Stimulated activated CD4-positive, alpha-beta T cell treated with anti-CD3 and anti-CD28 coated beads, Interleukin-12 subunit alpha, Interleukin-12 subunit beta, amount 100 ng/mL, for 24 hours (primary cell): ENCODE measurements around the gene PCYOX1L.

ENCODE experiments used
- DNase-seq, 2 experiments: peaks; one replicate each; pipeline ENCODE4 v3.0.0-alpha.2; 2020; ENCODE audit warnings: low read depth in 2 of 2

The PCYOX1L gene

GRCh38 chr5:149407323-149408251 is 49.7 kb downstream of the PCYOX1L start:
- no peak for DNase-seq

DNA sequence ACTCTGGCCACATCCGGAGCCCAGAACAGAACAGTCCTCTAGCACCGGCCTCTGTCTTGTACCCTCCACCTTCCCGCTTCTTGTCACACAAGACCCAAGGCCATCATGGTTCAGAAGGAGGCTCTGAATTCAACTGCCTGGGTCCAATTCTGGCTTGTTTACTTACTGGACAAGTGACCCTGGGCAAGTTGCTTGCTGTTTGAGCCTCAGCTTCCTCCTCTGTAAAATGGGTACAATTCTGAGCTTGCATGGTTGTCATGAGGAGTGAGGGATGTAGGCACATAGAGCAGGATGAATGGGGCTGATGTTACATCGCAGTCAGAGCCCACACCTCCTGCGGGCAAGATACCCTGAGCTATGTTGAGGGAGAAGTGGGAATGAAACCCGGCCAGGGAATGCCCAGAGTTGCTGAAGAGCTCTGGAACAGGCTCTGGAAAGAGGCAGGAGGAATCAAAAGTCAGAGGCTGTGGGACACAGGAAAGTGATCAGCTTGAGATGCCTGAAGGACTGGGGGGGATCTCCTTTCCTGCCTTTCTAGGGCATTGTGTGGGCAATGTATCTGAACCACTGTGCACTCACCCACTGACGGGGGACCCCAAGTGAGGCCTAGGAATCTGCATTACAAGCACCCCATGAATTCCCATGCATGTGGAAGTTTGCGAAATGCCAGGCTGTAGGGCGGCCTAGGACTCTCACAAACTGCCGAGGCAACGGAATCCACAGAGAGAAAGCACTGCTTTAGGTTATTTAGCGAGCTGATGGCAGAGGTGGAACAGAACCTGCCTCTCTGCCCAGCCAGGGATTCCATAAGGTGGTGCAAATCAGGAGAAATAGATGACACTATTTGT is 50.6 kb downstream of the PCYOX1L start:
- DNase-seq: no peak

DNA sequence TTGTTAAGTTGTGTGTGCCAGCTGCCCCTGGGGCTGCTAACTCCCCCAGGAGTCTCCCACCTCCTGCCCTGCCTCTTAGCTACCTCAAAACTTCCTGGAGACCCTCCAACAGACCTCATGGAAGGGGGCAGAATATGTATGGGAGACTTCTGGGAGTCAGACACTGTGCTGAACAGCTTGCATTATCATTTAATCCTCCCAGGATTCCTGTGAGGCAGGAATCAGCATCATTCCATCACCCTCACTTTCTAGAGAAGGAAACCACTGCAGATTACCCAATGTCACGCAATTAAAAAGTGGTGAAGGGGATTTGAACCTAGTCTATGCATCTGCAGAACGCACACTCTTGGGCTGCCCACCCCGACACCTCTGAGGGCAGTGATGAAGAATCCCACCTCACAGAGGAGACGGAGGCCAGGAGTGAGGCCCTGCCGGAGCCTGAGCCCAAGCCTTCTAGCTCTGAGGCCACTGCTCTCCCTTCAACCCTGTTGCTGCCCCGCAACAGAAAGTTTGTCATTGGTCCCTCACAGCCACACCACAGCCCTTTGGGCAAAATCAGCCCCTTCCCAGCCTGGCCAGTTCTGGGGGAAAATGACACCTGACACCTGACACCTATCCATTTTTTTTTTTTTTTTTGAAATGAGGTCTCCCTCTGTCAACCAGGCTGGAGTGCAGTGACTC is 51.6 kb downstream of the PCYOX1L start:
- DNase-seq: no peak

GRCh38 chr5:149410071-149410470 is 52.2 kb downstream of the PCYOX1L start:
- DNase-seq: no peak

GRCh38 chr5:149410721-149411432 is 53.0 kb downstream of the PCYOX1L start:
- DNase-seq: no peak

DNA sequence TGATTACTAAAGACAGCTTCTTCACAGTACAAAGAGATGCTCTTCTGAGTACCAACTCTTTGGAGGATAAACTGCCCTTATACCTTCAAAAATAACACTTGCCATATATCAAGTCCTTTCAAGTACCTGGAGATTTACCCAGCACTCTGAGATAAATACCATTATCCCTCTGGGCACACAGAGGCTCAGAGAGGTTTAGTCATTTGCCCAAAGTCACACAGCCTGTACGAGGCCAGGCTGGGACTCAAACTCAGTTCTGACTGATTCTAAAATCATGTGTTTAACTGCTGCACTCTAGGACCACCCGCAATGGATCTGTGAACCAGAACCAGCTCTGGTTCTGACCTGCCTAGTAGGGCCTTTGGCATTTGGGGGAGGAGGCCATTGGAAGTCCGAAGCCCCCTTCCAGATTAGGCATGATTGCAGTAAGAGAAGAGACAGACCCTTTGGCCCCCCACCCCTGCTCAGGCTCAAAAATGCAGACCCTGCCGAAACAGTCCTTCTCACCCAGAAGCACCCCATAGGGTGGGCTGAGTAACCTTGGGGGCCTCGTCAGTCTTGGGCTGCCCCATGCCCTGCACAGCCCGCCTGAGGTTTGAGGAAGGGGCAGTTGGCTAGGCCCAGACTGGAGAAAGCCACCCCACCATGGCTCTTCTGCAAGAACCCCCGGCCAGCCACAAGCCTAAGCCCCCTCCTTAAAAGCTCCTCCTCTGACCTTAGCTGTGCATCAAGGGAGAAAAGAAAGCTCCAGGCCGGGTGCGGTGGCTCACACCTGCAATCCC is 54.1 kb downstream of the PCYOX1L start:
- DNase-seq: no peak

- no peak for DNase-seq
Observed at GRCh38 chr5:149412783-149413476, 55.1 kb downstream of the PCYOX1L start.

DNA sequence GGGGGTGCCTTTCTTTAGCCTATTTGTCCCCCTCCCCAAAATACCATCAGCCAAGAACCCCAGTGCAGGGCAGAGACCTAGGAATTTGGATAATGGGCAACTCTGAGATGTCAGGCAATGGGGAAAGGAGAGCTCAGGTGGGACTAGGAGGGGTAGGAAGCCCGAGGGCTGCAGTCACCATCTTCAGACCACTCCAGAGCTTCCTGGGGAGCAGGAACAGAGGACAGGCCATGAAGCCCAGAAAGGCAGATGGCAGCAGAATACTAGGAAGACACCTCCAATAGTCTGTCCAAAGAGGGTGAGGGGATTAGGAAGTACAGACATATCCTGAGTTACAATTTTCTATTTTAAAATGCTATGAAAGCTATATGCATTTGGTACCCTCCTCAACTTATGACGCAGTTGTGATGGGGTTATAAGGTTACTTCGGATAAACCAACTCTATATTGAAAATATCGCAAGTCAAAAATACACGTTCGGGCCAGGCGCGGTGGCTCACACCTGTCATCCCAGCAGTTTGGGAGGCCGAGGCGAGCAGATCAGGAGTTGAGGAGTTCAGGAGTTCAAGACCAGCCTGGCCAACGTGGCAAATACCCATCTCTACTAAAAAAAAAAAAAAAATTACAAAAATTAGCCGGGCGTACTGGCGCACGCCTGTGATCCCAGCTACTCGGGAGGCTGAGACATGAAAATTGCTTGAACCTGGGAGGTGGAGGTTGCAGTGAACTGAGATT is 55.8 kb downstream of the PCYOX1L start:
- DNase-seq: no peak

- no peak for DNase-seq
Observed at GRCh38 chr5:149414405-149415065, 56.7 kb downstream of the PCYOX1L start.

GRCh38 chr5:149415066-149415967 is 57.5 kb downstream of the PCYOX1L start:
- no peak for DNase-seq

GRCh38 chr5:149416987-149417710 is 59.3 kb downstream of the PCYOX1L start:
- no peak for DNase-seq

GRCh38 chr5:149417711-149418368 is 60.0 kb downstream of the PCYOX1L start:
- DNase-seq: no peak

DNA sequence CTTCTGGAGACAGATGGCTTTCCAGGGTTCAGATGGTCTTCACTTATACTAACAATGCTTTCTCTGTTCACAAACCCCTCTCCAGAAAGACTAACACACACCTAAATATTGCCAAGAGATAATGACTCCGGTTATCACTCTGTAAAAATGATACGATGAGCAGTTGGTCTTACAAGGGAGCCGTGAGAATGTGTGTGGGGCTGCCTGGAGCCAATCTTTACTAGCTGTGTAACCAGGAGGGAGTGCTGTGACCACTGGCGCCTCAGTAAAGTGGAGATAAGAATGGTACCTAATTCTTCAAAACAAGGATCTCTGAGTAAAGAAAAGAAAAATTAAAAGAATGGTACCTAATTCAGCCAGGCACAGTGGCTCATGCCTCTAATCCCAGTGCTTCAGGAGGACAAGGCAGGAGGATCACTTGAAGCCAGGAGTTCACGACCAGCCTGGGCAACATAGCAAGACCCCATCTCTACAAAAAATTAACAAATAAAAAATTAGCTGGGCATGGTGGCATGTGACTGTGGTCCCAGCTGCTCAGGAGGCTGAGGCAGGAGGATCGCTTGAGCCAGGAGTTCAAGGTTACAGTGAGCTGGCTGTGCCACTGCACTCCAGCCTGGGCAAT is 61.2 kb downstream of the PCYOX1L start:
- no peak for DNase-seq
